WTC11 (cell line): Measurements from ENCODE around the gene PRRT4. TPM values are rescaled to one million over a fixed set of nuclear protein-coding genes. Genes with fewer than 3 reads are reported as not detected.

Source experiments
- ATAC-seq: fragments of 200-7000 bp; cut with Tn5 transposase; 2 replicates; pipeline ENCODE4 v1.10.0; 2021; ENCODE audit warnings: mild to moderate bottlenecking, moderate library complexity
- CTCF ChIA-PET: fragments of 300-600 bp; sonication (Branson Sonifier 250); formaldehyde crosslinking; loops from one replicate; lab custom pipeline; 2021; ENCODE audit warnings: antibody characterized with exemption; lab: Charles Lee
- POLR2A ChIA-PET: fragments of 350-600 bp; sonication (Branson Sonifier 250); formaldehyde crosslinking; loops from one replicate; lab custom pipeline; 2021; ENCODE audit warnings: antibody characterized with exemption; lab: Charles Lee
- DNase-seq: peaks from one replicate; pipeline ENCODE4 v3.0.0; 2021; ENCODE audit warnings: low spot score
- H3K27ac Mint-ChIP-seq: 2 replicates; pipeline ENCODE4 v1.8.0; 2021; ENCODE audit warnings: mixed read lengths
- H3K27me3 Mint-ChIP-seq: 2 replicates; pipeline ENCODE4 v1.8.0; 2021; ENCODE audit warnings: low read depth, mild to moderate bottlenecking, moderate library complexity, mixed read lengths
- H3K36me3 Mint-ChIP-seq: 2 replicates; pipeline ENCODE4 v1.8.0; 2021; ENCODE audit warnings: mixed read lengths
- H3K4me1 Mint-ChIP-seq: 2 replicates; pipeline ENCODE4 v1.8.0; 2022; ENCODE audit warnings: mixed read lengths
- H3K4me3 Mint-ChIP-seq: 2 replicates; pipeline ENCODE4 v1.8.0; 2021; ENCODE audit warnings: mild to moderate bottlenecking, moderate library complexity, mixed read lengths
- H3K9me3 Mint-ChIP-seq: 2 replicates; pipeline ENCODE4 v1.8.0; 2021; ENCODE audit warnings: mixed read lengths
- ATF2 ChIP-seq: sonication (generic); formaldehyde crosslinking; IDR thresholded peaks from 2 replicates; pipeline ENCODE4 v1.8.1; 2022; ENCODE audit warnings: low read depth, missing genetic modification reagents, borderline replicate concordance
- CBFB ChIP-seq: sonication (generic); formaldehyde crosslinking; IDR thresholded peaks from 2 replicates; pipeline ENCODE4 v1.8.1; 2022; ENCODE audit warnings: mild to moderate bottlenecking, low read depth, missing genetic modification reagents
- CTCF ChIP-seq: fragments of 200-600 bp; IDR thresholded peaks from 2 replicates; pipeline ENCODE4 v1.8.0; 2022; ENCODE audit warnings: antibody characterized with exemption
- FOXK1 ChIP-seq: sonication (generic); formaldehyde crosslinking; IDR thresholded peaks from 2 replicates; pipeline ENCODE4 v1.8.0; 2022; ENCODE audit warnings: mild to moderate bottlenecking, moderate library complexity, missing genetic modification reagents
- IRF1 ChIP-seq: sonication (generic); formaldehyde crosslinking; IDR thresholded peaks from 2 replicates; pipeline ENCODE4 v1.8.0; 2023; ENCODE audit warnings: missing genetic modification reagents
- JUN ChIP-seq: sonication (generic); formaldehyde crosslinking; IDR thresholded peaks from 2 replicates; pipeline ENCODE4 v1.8.0; 2023; ENCODE audit warnings: mild to moderate bottlenecking, missing genetic modification reagents
- NR3C1 ChIP-seq: sonication (generic); formaldehyde crosslinking; conservative IDR thresholded peaks from 2 replicates; pipeline ENCODE4 v1.8.1; 2023; ENCODE audit warnings: low read depth, mild to moderate bottlenecking, missing genetic modification reagents
- TEAD4 ChIP-seq: sonication (generic); formaldehyde crosslinking; IDR thresholded peaks from 2 replicates; pipeline ENCODE4 v1.8.0; 2022; ENCODE audit warnings: mild to moderate bottlenecking, missing genetic modification reagents
- USF1 ChIP-seq: sonication (generic); formaldehyde crosslinking; IDR thresholded peaks from 2 replicates; pipeline ENCODE4 v1.8.0; 2022; ENCODE audit warnings: mild to moderate bottlenecking, missing genetic modification reagents
- USF2 ChIP-seq: sonication (generic); formaldehyde crosslinking; IDR thresholded peaks from 2 replicates; pipeline ENCODE4 v1.8.1; 2023; ENCODE audit warnings: mild to moderate bottlenecking, missing genetic modification reagents, moderate library complexity
- ZNF425 ChIP-seq: fragments of 250-450 bp; sonication (Bioruptor Pico); conservative IDR thresholded peaks from 2 replicates; pipeline ENCODE4 v1.9.0; 2021; ENCODE audit warnings: mild to moderate bottlenecking
- ZNF512 ChIP-seq: sonication (generic); formaldehyde crosslinking; IDR thresholded peaks from 2 replicates; pipeline ENCODE4 v1.8.1; 2022; ENCODE audit warnings: missing genetic modification reagents, borderline replicate concordance
- ZNF532 ChIP-seq: fragments of 250-450 bp; sonication (Bioruptor Pico); IDR thresholded peaks from 2 replicates; pipeline ENCODE4 v1.9.0; 2021; ENCODE audit warnings: mild to moderate bottlenecking, borderline replicate concordance
- ZNF671 ChIP-seq: fragments of 250-450 bp; sonication (Bioruptor Pico); IDR thresholded peaks from 2 replicates; pipeline ENCODE4 v1.8.0; 2021; ENCODE audit warnings: mild to moderate bottlenecking
- total RNA-seq: library from RNA; stranded (reverse); gene quantifications from 3 replicates; pipeline ENCODE4 v1.2.3, GENCODE V29; 2021

PRRT4 gene
- total RNA-seq, 1 experiment from 2014 or later = 1.2 TPM

GRCh38 chr7:128388145-128388485, 26.6 kb upstream of the PRRT4 start (continued):
- TF ChIP-seq ZNF532 (CRISPR knock-in tag) = no peak

- ChIA-PET CTCF (interaction anchor here (0.5 to 5.8 kb wide), 37 partner anchors 8 to 523 kb away, joined by 3 to 138 read pairs (median 4); partner anchors contain the start of genes KCP and RBM28), POLR2A (interaction anchor here (0.5 to 1.1 kb wide), 2 partner anchors 19 to 34 kb away, joined by 3 read pairs; no protein-coding TSS in a partner anchor)
- TF ChIP-seq CTCF (peak; percentile 73), ZNF512 (CRISPR knock-in tag) (no peak)
- H3K27me3 Mint-ChIP-seq = peaks cover 25% of the 10 kb centered on the region
- no peak overlapping the region for H3K27ac Mint-ChIP-seq
- H3K4me1 Mint-ChIP-seq = peaks cover 13% of the 10 kb centered on the region
- DNase-seq (peak; percentile 94), ATAC-seq (peak; percentile 88)
- no peaks in the 10 kb centered on the region for H3K9me3 Mint-ChIP-seq
- no peak overlapping the region for H3K4me3 Mint-ChIP-seq
- H3K36me3 Mint-ChIP-seq = no peaks in the 10 kb centered on the region
Measured at GRCh38 chr7:128387216-128388144, 26.0 kb upstream of the PRRT4 start.

- Mint-ChIP-seq H3K4me3 (no peak overlapping the region), H3K4me1 (peaks cover 18% of the 10 kb centered on the region), H3K36me3 (no peaks in the 10 kb centered on the region), H3K27ac (no peak overlapping the region), H3K27me3 (peaks cover 25% of the 10 kb centered on the region), H3K9me3 (no peaks in the 10 kb centered on the region)
- POLR2A ChIA-PET = no interaction called here
- CTCF ChIA-PET = interaction anchor here (1.0 to 5.8 kb wide), 14 partner anchors 10 to 232 kb away, joined by 3 to 138 read pairs (median 6); partner anchors contain the start of gene RBM28
- no peak for ATAC-seq
- no peak for DNase-seq
- no peak for TF ChIP-seq FOXK1 (CRISPR knock-in tag)
- TF ChIP-seq USF1 (CRISPR knock-in tag) = no peak
- TF ChIP-seq CBFB (CRISPR knock-in tag) = no peak
- no peak for TF ChIP-seq JUN (CRISPR knock-in tag)
- TF ChIP-seq IRF1 = no peak
- TF ChIP-seq ZNF671 (CRISPR knock-in tag) = no peak
- TF ChIP-seq ATF2 (CRISPR knock-in tag) = no peak
- no peak for TF ChIP-seq NR3C1 (CRISPR knock-in tag)
- no peak for TF ChIP-seq TEAD4 (CRISPR knock-in tag)
- TF ChIP-seq USF2 (CRISPR knock-in tag) = no peak
- TF ChIP-seq ZNF425 (CRISPR knock-in tag) = no peak
Measured at GRCh38 chr7:128385988-128386925, 24.8 kb upstream of the PRRT4 start.
